ENCODE measurements around the gene EHMT1. TPM values are rescaled to one million over a fixed set of nuclear protein-coding genes. Genes with fewer than 3 reads are reported as not detected.

Gene EHMT1
- polyA plus RNA-seq, 3 donors, result 10.1 to 46.5 (median 15.0) TPM

DNA sequence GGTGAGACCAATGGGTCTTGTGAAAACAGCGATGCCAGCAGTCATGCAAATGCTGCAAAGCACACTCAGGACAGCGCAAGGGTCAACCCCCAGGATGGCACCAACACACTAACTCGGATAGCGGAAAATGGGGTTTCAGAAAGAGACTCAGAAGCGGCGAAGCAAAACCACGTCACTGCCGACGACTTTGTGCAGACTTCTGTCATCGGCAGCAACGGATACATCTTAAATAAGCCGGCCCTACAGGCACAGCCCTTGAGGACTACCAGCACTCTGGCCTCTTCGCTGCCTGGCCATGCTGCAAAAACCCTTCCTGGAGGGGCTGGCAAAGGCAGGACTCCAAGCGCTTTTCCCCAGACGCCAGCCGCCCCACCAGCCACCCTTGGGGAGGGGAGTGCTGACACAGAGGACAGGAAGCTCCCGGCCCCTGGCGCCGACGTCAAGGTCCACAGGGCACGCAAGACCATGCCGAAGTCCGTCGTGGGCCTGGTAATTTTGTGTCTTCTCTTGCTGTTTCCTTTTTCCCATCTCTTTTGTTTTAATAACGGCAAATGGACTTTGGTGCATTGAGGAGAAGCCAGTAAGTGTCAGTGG is 98.0 kb downstream of the EHMT1 start:
- peaks cover 61 to 86% of the 10 kb centered on the region in 2 donors for H3K36me3 Mint-ChIP-seq

DNA sequence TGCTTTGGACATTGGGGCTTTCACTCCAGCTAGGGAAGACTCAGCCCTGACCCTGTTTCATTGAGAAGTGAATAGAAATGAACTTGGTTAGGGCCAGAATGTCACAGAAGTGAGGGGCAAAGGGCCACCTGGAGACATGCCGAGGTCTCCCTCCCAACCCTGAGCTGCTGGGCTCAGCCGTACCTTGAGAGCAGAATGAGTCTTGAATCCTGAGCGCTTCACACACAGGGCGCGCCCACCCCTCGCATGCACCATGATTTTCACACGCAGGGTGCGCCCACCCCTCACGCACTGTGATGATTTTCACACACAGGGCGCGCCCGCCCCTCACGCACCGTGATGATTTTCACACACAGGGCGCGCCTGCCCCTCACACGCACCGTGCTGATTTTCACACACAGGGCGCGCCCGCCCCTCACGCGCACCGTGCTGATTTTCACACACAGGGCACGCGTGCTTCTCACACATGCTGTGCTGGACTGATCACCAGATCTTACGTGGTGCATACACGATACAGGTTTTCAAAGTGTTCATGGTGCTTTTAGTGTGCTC is 99.0 kb downstream of the EHMT1 start:
- intact Hi-C loops (cut with micrococcal nuclease), result no loop called here
- Mint-ChIP-seq H3K4me1 (no peaks in the 10 kb centered on the region), H3K27me3 (ENCODE audit: low read depth in 3 of 3) (peaks cover 0 to 1% (median 0%) of the 10 kb centered on the region in 3 donors), H3K27ac (no peak overlapping the region), H3K4me3 (no peak overlapping the region), H3K9me3 (peaks cover 16 to 47% (median 44%) of the 10 kb centered on the region in 7 donors), H3K36me3 (peaks cover 54 to 82% of the 10 kb centered on the region in 2 donors)
- Histone ChIP-seq H3K9me3 (replicated peaks in 1 of 2; ENCODE audit: control insufficient read depth in 1 of 2, insufficient read depth in 1 of 2, low read length in 2 of 2) (peaks cover 43 to 47% of the 10 kb centered on the region in 2 donors), H3K4me1 (ENCODE audit: control insufficient read depth in 1 of 2, insufficient read depth in 2 of 2, low read length in 2 of 2) (no peaks in the 10 kb centered on the region), H3K27ac (ENCODE audit: low read depth in 1 of 2, low read length in 2 of 2) (no peak overlapping the region), H3K27me3 (ENCODE audit: control insufficient read depth in 2 of 2, insufficient read depth in 2 of 2, low read length in 2 of 2) (no peaks in the 10 kb centered on the region), H3K9ac (ENCODE audit: insufficient read depth, low read length, poor library complexity, severe bottlenecking) (no peak overlapping the region), H4K20me1 (ENCODE audit: insufficient read depth, low read length) (peaks cover 13% of the 10 kb centered on the region), H2AFZ (ENCODE audit: insufficient read depth, low read depth, low read length, poor library complexity, severe bottlenecking) (no peak overlapping the region), H3K4me3 (replicated peaks in 1 of 3; ENCODE audit: low read depth in 2 of 3, low read length in 3 of 3) (no peak overlapping the region), H3K36me3 (replicated peaks in 1 of 2; ENCODE audit: control insufficient read depth in 1 of 2, insufficient read depth in 2 of 2, low read length in 2 of 2) (peaks cover 42 to 73% of the 10 kb centered on the region in 2 donors), H3K79me2 (ENCODE audit: insufficient read depth, low read length) (peaks cover 51% of the 10 kb centered on the region), H3K4me2 (replicated peaks; ENCODE audit: extremely low read depth, low read length, poor library complexity, severe bottlenecking) (no peak overlapping the region)
- TF ChIP-seq, protein P1, sequence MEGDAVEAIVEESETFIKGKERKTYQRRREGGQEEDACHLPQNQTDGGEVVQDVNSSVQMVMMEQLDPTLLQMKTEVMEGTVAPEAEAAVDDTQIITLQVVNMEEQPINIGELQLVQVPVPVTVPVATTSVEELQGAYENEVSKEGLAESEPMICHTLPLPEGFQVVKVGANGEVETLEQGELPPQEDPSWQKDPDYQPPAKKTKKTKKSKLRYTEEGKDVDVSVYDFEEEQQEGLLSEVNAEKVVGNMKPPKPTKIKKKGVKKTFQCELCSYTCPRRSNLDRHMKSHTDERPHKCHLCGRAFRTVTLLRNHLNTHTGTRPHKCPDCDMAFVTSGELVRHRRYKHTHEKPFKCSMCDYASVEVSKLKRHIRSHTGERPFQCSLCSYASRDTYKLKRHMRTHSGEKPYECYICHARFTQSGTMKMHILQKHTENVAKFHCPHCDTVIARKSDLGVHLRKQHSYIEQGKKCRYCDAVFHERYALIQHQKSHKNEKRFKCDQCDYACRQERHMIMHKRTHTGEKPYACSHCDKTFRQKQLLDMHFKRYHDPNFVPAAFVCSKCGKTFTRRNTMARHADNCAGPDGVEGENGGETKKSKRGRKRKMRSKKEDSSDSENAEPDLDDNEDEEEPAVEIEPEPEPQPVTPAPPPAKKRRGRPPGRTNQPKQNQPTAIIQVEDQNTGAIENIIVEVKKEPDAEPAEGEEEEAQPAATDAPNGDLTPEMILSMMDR (IDR thresholded peaks at IDR 0.05), result no peak
- WGBS (ENCODE audit: insufficient coverage), result over 99% methylated on average over 28 of the region's 28 CpGs
- DNase-seq, result no peak

More for the DNA sequence above, 98.0 kb downstream of the EHMT1 start:
- Histone ChIP-seq H2AFZ (ENCODE audit: insufficient read depth, low read depth, low read length, poor library complexity, severe bottlenecking) (no peak overlapping the region), H3K4me3 (replicated peaks in 1 of 3; ENCODE audit: low read depth in 2 of 3, low read length in 3 of 3) (no peak overlapping the region), H3K27ac (ENCODE audit: low read depth in 1 of 2, low read length in 2 of 2) (peak overlapping the region; percentile 14 to 45), H3K27me3 (ENCODE audit: control insufficient read depth in 2 of 2, insufficient read depth in 2 of 2, low read length in 2 of 2) (no peaks in the 10 kb centered on the region), H3K4me1 (ENCODE audit: control insufficient read depth in 1 of 2, insufficient read depth in 2 of 2, low read length in 2 of 2) (no peaks in the 10 kb centered on the region), H3K79me2 (ENCODE audit: insufficient read depth, low read length) (peaks cover 47% of the 10 kb centered on the region), H4K20me1 (ENCODE audit: insufficient read depth, low read length) (peaks cover 7% of the 10 kb centered on the region), H3K36me3 (replicated peaks in 1 of 2; ENCODE audit: control insufficient read depth in 1 of 2, insufficient read depth in 2 of 2, low read length in 2 of 2) (peaks cover 50 to 83% of the 10 kb centered on the region in 2 donors), H3K9ac (ENCODE audit: insufficient read depth, low read length, poor library complexity, severe bottlenecking) (no peak overlapping the region), H3K4me2 (replicated peaks; ENCODE audit: extremely low read depth, low read length, poor library complexity, severe bottlenecking) (no peak overlapping the region), H3K9me3 (replicated peaks in 1 of 2; ENCODE audit: control insufficient read depth in 1 of 2, insufficient read depth in 1 of 2, low read length in 2 of 2) (peaks cover 47 to 48% of the 10 kb centered on the region in 2 donors)
- TF ChIP-seq, protein P1 (IDR thresholded peaks at IDR 0.05), result no peak
- H3K4me3 Mint-ChIP-seq, result no peak overlapping the region
- peaks cover 0 to 1% (median 0%) of the 10 kb centered on the region in 3 donors for H3K27me3 Mint-ChIP-seq (ENCODE audit: low read depth in 3 of 3)
- H3K4me1 Mint-ChIP-seq, result peaks cover 4% of the 10 kb centered on the region
- peak overlapping the region in 5 of 7 donors; percentile 15 to 85 (median 80) for H3K27ac Mint-ChIP-seq
- WGBS (ENCODE audit: insufficient coverage), result 99% methylated on average over 25 of the region's 25 CpGs
- peaks cover 16 to 51% (median 44%) of the 10 kb centered on the region in 7 donors for H3K9me3 Mint-ChIP-seq
- DNase-seq, result no peak
- intact Hi-C loops (cut with micrococcal nuclease), result no loop called here
